Myocyte (in vitro differentiated cells): Measurements from ENCODE around the gene MYO1D. TPM values are rescaled to one million over a fixed set of nuclear protein-coding genes. Genes with fewer than 3 reads are reported as not detected.

Source experiments
- DNase-seq: peaks from one replicate; pipeline ENCODE4 v3.0.0-alpha.2; 2012; ENCODE audit warnings: low read depth
- total RNA-seq: library from RNA; depleted of rRNA; stranded (reverse); fragments of >200 nt; gene quantifications from 2 replicates; pipeline ENCODE4 v1.2.3, GENCODE V29; 2014

The MYO1D gene
- total RNA-seq, 1 donor from 2014 or later, result 34.8 TPM

DNA sequence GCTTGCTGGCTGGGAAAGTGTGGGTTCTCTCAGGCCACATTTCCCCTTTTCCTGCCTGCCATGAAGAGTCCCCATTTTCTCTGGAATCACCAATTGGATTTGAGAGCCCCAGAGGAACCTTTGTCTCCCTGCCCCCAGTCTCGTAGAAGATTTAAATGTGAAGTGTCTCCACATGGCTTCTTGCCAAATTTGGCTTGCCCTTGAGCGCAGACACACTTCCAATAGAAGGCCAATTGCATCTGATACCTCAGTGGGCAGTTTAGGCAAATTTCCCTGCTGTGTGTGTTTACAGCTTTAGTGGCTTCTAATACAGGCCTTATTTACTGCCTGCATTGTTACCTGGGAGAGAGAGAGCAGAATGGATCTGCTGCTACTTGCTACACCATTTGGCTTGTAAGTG lies 360.5 kb downstream of the MYO1D start:
- peak; percentile 60 for DNase-seq

DNA sequence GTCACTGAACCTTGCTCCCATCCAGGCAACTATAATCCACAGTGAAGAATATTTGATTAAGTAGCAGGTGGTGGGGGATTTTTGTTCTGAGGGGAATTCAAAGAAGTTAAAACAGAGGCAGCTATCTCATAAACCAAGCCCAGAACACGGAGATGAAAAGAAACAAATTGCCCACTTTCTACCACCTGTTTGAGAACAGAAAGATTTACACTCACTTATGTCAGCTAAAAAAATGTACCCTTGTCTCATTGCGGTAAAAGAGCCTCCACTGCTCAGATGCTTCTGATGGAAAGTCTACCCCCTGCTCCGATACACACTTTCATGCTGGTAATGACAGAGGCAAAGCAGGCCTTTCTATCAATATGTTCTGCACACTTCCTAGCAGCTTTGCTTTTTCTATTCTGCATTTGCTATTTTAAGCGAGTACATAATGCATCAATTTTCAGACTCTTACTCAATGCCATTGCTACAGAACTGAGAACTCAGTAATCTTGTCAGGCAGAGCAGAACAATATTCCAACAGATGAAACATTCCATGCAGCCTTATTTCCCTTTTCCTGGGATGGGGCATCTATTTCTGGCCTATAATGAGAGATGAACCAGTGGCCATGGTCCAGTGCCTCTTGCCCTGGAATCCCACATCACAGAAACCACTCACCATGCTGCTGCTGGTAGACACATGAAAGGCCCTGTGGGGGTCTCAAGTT lies 361.1 kb downstream of the MYO1D start:
- peak; percentile 90 for DNase-seq

DNA sequence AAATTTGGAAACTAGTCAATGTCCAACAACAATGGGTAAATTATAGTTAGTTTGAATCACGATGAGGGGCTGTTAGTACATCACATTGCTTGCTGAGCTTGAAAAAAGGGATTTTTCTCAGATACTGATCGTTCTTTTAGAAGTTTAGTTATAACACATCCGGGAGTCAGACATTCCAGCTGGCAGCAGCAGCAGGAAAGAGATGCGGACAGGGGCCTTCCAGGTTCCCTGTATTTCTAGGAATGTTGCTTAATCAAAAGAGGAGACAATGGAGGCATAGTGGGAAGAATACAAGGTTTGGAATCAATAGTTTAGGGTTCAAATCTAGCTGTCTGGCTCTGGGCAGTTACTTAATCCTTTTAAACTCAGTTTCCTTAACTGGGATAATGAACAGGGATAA lies 362.3 kb downstream of the MYO1D start:
- no peak for DNase-seq

DNA sequence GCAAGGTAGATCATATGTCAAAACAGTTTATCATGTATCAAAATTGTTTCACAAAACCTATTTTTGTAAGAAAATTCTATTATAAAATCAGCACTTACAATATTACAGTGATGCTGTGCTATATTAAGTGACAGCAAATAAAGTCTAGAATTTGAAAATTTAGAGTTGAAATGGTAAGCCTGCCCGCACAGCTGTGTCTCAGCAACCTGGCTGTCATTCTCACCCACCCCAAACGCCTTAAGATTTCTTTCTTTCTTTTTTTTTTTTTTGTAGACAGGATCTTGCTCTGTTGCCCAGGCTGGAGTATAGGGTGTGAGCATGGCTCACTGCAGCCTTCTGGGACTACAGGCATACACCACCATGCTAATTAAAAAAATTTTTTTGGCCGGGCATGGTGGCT lies 363.3 kb downstream of the MYO1D start:
- no peak for DNase-seq

DNA sequence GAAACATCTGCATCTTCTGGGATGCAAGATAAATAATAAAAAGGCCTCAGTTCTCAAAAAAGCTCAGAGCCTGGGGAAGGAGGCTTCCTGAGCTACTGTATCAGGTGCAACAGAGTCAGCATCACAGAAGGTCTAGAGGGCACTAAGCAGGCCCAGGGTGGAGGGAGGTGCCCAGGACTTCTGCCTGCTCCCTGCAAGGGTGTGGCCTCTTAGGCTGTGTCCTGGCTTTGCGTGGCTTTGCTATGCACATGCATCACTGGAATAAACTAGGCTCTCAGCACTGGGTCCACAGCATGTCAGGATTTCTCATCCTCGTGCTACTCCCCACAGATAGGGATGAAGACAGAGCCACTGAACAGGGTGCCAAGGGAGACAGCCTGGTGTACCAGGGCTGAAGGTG lies 364.6 kb downstream of the MYO1D start:
- no peak for DNase-seq

DNA sequence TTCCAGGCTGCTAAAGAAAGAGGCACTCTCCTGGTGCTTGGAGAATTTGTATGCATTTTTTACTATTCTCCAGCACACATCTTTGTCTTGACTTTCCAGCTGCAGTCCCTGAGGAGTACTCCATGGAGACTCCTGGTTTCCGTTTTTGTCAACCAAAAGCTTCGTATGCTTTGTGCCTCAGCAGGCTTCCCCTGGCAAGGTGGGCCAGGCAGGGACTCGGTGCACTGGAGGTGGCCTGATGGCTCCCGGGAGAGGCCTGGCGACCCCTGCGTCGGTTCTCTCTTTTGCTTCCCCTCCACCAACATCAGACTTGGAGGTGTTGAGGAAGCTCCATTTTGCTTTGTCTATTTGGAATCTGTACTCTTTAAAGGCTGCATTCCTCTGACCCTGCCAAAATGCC lies 366.5 kb downstream of the MYO1D start:
- no peak for DNase-seq

DNA sequence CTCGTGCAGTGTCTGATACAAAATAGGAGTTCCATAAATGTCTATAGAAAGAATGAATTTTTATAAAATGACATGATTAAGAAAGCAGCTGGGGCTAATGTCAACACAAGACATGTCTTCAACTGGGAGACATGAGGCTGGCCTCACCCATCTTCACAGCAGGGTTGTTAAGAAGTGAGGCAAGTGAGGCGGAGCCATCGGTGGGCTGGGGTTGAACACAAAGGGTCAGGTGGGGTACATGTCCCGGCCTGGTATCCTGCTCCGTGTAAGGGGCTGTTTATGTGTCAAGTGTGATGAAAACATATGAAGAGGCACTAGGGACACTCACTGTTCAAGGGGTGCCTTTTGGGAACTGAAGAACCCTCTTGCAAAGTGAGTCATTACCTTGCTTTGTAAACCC lies 368.0 kb downstream of the MYO1D start:
- no peak for DNase-seq

DNA sequence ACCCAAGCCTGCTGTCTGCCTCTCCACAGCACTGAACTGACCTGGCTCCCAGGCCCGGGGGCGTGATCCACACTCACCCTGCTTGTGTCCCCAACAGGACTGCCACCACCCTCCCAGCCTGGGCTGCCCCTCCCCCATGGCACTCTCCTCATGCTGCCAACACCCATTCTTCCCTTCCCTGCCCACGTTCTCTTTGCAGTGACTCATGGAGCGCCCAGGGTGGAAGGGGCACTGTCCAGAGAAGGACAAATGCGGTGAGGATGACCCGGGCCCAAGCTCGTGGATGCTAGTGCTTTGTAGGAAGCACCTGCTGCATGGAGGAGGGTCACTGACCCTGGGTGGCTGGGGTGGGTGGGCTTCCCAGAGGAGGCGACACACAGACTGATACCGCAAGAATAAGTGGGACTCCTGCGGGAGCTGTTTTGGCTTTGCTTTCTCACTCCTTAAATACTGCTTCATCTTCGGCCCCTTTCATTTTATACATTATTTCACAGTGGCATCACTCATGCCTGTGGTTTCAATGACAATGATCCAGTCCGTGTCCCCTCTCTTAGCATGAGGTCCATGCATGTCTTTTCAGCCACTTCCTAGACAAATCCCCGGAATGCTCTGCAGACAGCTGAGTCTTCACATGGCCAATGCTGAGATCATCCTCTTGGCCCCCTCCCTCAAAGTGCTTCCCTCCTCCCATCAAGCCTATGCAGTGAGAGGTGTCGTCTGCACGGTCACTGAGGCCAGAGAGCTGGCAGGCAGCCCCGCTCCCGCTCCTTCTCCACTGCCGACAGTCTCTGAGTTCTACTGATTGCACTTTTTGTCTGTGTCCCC lies 372.5 kb downstream of the MYO1D start:
- peak; percentile 98 for DNase-seq

DNA sequence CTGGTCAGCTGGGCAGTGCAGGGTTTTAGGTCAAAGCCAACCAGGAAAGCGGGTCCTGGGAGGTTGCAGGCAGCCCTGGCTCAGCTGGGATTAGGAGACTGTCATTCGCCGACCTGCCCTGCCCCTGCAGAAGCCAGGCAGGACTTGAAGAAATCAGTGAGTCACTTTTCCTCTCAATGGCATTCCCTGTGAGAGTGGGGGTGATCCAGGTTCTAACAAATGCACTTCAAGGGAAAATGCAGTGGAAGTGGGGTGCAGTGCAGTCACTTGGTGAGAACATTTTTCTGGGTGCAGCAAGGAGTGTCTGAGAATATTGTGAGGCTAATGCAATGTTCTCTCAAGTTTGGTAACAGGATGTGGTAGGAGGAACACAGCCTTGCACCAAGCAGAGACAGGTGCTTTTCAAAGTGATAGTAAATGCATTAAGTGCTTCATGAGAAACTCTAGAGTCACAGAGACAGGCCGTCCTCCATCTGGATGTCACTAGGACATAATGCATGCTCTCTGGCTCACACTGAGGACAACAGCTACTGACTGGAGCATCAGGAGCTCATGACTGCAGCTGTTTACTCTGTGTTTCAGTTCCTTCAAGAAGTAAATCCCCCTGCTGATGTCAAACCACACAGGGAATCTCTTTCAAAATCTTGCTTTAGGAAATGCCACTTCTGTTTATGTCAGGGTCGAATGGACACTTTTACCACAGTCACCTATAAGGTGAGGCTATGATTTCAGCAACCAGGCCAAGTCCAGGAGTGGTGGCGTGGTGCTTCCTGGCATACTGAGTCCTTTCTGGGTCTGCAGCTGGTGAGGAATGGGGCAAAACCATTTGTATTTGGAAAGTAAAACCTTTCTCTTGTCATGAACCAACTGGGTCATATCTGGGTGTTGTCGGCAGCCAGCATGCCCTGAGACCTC lies 373.4 kb downstream of the MYO1D start:
- peak; percentile 82 for DNase-seq

DNA sequence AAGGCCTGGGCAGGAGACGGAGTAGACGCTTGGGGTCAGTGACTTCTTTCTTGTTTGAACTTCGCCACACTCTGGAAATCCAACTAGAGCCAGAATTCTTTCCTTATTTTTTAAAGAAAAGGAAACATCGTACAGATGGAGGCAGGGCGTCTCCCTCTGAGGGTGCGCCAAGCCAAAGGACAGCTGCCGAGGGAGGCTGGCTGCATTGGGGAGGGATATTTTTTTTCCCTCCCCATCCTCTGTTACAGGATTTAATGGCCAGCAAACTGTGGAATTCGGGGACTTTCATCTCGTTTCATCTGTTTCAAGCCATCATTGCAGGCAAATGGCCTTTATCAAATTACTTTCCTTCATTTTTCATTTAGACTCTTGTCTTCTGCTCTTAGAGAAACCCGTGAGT lies 374.2 kb downstream of the MYO1D start:
- DNase-seq, result peak; percentile 70

DNA sequence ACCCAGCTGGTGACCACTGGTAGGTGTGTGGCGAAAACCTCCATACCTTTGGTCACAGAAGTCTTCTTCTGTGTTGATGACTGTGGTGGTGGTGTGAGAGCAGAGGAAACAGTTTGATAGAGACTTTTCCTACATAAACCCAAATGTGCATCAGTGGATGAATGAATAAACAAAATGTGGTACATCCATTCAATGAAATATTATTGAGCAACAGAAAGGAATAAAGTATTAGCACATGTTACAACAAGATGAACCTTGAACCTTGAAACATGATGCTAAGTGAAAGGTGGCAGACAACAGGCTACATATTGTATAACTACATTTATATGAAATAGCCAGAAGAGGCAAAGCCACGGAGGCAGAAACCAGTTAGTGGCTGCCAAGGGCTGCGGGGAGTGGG lies 374.9 kb downstream of the MYO1D start:
- no peak for DNase-seq

DNA sequence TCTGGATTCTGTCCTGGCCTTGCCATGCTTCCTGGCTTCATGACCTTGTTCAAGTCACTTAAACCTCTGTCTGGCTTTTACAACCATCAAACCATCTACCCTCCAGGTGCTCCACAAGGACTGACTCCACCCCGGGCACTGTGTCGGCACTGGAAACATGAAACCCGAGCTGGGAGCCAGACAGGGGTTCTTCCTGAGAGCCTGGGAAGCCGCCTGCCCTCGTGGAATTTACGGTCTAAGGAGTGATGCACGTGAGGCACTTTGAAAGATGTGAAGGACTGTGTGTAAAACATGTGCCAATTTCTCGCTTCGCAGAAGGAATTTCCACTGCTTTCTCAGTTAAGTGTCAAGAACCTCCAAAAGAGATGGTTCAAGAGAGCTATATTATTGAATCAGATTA lies 378.5 kb downstream of the MYO1D start:
- DNase-seq, result peak; percentile 37

DNA sequence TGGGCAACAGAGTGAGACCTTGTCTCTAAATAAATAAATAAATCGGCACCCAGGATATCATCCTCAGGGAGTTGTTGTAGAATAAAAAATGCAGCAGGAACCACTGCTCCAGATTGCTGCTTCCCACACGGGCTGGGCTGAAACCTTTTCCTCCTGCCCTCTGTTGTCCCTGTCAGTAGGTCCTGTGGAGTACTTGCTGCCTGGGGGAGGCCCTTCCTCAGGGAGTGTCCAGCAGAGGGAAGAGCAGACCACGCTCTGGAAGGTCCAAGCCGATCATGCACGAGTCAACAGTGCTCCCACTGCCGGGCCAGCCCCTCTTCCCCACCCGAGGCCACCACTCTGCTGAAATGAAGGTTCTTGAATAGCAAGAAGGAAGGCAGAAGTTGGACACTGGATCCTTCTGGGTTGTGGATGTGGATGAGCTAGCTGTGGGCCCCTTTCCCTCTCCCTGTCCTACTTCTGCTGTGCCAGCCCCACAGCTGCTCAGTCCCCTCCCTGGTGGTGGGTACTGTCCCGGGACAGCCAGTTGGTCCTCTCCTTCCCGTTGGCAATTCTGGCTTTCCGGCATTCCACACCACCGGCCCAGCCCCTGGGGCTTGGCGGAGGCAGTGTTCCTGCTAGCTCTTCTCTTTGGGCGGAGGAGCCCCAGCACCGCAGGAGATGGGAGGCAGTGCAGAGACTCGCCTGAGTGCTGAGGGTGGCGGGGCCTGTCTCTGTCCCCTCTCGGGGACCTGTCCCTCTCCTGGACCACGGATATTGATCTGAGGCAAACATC lies 379.3 kb downstream of the MYO1D start:
- DNase-seq, result peak; percentile 90

DNA sequence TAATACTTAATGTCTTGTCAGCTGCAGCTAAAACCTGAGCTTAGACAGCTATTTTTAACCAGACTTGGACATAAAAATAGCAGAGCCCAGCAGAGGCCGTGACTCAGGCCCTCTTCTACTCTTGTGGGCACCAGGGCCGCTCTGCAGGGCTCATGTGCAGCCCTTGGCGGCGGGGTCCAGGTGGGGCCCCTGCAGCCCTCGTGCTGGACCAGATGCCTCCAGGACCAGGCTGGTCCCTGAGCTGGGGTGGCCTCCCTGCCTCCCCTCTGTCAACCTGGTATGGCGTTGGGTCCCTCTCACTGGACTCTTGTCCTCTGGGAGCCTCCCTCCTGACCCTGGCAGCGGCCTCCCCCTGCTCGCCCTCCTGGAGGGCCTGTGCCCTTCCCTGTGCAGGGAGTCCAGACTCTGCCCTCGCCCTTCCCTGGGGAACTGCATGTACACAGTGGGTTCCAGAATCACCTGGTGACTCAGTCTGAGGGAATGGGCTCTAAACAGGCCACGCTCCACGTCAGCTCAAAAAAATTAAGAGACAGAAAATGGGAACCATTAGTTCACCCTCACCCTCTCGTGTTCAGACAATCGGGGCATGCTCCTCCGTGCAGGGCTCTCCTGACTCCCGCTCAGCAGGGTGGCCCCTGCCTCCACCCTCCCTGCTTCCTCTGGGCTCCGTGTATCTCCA lies 380.4 kb downstream of the MYO1D start:
- DNase-seq, result peak; percentile 94

DNA sequence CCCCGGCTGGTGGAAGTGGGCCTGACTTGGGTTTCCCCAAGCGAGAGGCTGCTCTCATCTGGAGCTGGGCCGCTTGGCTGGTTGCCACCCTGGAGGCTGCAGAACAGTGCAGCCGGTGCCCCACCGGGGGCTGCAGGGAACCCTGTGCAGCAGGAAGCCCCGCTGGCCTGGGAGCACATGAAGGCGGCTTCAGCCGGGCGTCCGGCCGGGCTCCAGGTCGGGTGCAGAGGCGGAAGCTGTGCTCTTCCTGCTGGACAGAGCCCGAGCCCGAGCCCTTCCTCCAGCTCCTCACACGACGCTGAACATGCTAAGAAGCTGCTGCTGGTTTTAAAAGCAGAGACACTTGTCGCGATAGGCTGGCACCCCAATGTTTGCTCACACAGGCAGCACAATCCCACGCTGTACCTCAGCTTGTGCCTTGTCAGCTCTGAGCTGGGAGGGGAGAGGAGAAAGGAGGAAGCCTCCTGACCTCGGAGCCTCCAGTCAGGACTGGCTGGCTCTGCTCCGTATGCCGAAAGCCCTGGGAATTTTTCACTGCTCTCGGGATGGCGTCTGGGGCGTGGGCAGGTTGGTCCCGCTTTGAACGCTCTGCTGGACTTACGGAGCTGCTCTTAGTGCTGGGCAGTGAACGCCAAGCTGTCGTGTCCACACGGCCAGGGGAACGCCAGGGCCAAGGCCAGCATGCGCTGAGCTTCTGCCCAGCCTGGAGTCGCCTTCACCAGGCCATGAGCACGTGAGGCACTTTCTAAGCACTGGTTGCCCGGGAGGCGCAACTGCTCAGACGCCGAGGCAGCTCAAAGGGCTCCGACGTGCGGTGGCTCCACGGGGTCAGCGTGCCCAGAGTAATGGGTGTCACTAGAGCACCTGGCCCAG lies 381.3 kb downstream of the MYO1D start:
- DNase-seq, result peak; percentile 49

DNA sequence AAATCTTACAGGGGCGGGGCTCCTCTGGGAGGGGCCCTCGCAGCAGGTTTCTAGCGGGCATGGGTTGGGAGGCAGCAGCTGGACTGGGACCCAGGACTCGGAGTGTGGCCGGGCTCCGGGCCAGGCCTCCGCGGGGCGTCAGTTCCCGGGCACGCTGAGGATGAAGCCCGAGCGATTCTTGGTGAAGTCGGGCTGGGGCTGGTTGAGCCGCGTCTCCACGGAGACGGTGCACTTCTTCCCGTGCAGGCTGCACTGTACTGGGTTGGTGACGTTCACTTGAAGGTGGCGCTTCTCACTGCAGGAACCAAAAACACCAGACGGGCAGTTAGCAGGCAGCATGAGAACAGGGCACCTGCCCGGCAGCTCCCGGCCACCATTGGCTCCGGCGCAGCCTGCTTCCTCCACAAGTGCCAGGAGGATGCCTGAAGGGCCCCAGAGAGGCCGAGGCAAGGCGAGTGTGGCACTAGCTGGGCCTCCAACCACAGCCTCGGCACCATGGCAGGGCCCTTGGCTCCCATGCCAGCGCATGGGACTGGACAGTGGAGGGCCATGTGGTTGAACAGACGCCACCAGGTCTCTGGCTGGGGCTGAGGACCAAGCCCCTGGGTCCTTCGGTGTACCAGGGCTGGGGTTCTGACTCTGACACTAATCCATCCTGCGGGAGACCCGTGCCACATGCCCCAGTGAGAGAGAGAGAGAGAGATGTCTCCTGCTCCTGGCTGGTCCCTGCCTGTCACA lies 382.1 kb downstream of the MYO1D start:
- DNase-seq, result peak; percentile 87

DNA sequence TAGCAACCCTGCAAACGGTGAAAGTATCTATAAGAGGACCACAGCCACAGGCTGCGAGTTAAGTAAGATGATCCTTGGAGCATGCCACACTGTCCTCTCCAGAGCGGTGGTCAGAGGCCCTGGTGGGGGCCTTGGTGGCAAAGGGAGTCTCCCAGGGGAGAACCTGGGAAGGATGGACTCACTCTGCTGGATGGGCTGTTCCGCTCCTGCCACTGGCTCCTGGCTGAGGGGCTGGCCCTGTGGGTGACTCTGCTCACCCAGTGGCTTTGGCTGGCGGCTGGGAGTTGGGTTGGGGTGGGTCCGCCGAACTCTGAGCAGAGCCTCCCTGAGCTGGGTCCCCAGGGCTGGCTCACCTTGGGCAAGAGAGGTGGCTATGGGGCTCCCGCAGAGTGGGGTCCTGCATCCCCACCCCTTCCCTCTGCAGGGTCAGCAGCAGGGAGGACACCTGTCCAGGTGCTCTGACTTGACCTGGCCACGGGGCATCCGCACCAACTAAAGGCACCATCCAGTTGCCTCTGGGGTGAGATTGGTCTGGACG lies 382.9 kb downstream of the MYO1D start:
- no peak for DNase-seq

DNA sequence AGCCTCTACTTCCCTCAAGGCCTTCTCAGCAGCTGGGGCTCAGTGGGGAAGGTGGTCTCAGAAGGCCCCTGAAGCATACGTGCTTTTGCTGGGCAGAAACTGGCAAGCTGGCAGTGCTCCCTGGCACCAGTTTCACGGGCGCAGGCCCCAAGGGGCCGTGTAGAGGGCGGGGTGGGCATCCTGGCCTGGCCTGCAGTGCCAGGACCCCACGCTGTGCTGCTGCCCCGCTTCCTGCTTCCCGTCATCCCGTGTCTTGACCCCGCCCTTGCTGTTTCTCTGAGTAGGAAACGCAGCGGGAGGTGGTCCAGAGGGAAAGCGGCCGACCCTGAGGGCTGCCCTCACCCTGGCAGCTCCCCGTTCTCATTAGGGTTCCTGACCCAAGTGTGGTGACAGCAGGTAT lies 383.4 kb downstream of the MYO1D start:
- no peak for DNase-seq
